Kidney (tissue), 14 donors: ENCODE measurements around the gene UBIAD1. TPM values are rescaled to one million over a fixed set of nuclear protein-coding genes. Genes with fewer than 3 reads are reported as not detected.

Experiments
- DNase-seq, 5 donors: peaks; one replicate each; pipeline ENCODE4 v3.0.0-alpha.2; 2013 to 2020
- FAIRE-seq: peaks from 2 replicates; lab custom pipeline; 2012; peaks lifted over from hg19 to GRCh38; lab: Jason Lieb, UNC
- H3K27ac ChIP-seq, 2 donors: one replicate each; pipeline ENCODE4 v1.7.0; 2013; ENCODE audit warnings: low read depth in 2 of 2, low read length in 2 of 2, inconsistent platforms in 1 of 2
- H3K27me3 ChIP-seq: one replicate; pipeline ENCODE4 v1.7.1; 2013; ENCODE audit warnings: low read length, inconsistent platforms; ENCODE audit not compliant: control insufficient read depth, insufficient read depth
- H3K36me3 ChIP-seq, 3 donors: one replicate each; pipeline versions ENCODE4 v1.7.0 to v1.7.1; 2013; ENCODE audit warnings: low read length in 3 of 3, control low read depth in 1 of 3, inconsistent platforms in 1 of 3; ENCODE audit not compliant: insufficient read depth in 3 of 3, control insufficient read depth in 2 of 3
- H3K4me1 ChIP-seq, 3 donors: one replicate each; pipeline versions ENCODE4 v1.7.0 to v1.7.1; 2013; ENCODE audit warnings: low read length in 3 of 3, inconsistent platforms in 1 of 3, low read depth in 1 of 3; ENCODE audit not compliant: control insufficient read depth in 2 of 3, insufficient read depth in 2 of 3
- H3K4me3 ChIP-seq, 3 donors: one replicate each; pipeline versions ENCODE4 v1.7.0 to v1.8.1; 2013; ENCODE audit warnings: low read length in 3 of 3, control low read depth in 1 of 3, inconsistent platforms in 1 of 3
- H3K9ac ChIP-seq, 3 donors: one replicate each; pipeline versions ENCODE4 v1.7.0 to v1.7.1; 2013; ENCODE audit warnings: low read length in 3 of 3, control low read depth in 1 of 3, inconsistent platforms in 1 of 3
- H3K9me3 ChIP-seq, 3 donors: one replicate each; pipeline versions ENCODE4 v1.7.0 to v1.7.1; 2013; ENCODE audit warnings: low read length in 3 of 3, control low read depth in 1 of 3, inconsistent platforms in 1 of 3; ENCODE audit not compliant: control insufficient read depth in 2 of 3, insufficient read depth in 1 of 3
- CTCF ChIP-seq: IDR thresholded peaks from 3 replicates; pipeline ENCODE4 v1.5.1; 2012; ENCODE audit warnings: mild to moderate bottlenecking, moderate library complexity, borderline replicate concordance; ENCODE audit not compliant: insufficient read depth; ENCODE audit errors: extremely low read depth
- intact Hi-C: fragments of 100-400 bp; cut with DNase I; formaldehyde crosslinking; loops from one replicate; pipeline ENCODE4 v1.11.1; 2022
- polyA plus RNA-seq: library from polyadenylated mRNA; stranded (reverse); fragments of 350-450 nt; fragmentation: Illumina TruSeq; extraction: RNeasy Lipid Tissue Mini Kit (QIAGEN cat#74804); gene quantifications from one replicate; pipeline ENCODE4 v1.2.3, GENCODE V29; 2014; ENCODE audit warnings: low read depth, low replicate concordance; ENCODE audit not compliant: insufficient read depth
- total RNA-seq: library from RNA; stranded (reverse); fragmentation: NEBNext Ultra II Directional; extraction: Animal tissue kit (Norgen Biotek cat#: 25700); gene quantifications from one replicate; pipeline ENCODE4 v1.2.1, GENCODE V29; 2021
- donor health status: control.
- donor health status: control.
- donor health status: control.
- donor health status: control.
- donor health status: control.
- donor health status: DM: yes; HTN: yes; CAD: no.
- donor health status: Normal renal cell carcinoma (clear cell type).

The UBIAD1 gene
- total and polyA plus RNA-seq, 2 donors from 2014 or later, result 5.6 to 14.0 TPM

GRCh38 chr1:11284784-11285183 is 11.8 kb downstream of the UBIAD1 start:
- H3K27ac ChIP-seq, result no peak overlapping the region
- peaks cover 4 to 14% (median 12%) of the 10 kb centered on the region in 3 donors for H3K36me3 ChIP-seq
- no peak for TF ChIP-seq CTCF
- H3K27me3 ChIP-seq, result no peaks in the 10 kb centered on the region
- FAIRE-seq (no peak), DNase-seq (no peak)
- no peak overlapping the region for H3K4me3 ChIP-seq
- intact Hi-C loops, result no loop called here
- no peaks in the 10 kb centered on the region for H3K9me3 ChIP-seq
- peaks cover 0 to 3% (median 0%) of the 10 kb centered on the region in 3 donors for H3K4me1 ChIP-seq
- no peak overlapping the region for H3K9ac ChIP-seq

GRCh38 chr1:11285883-11286734 is 13.1 kb downstream of the UBIAD1 start:
- H3K27me3 ChIP-seq, result no peaks in the 10 kb centered on the region
- TF ChIP-seq CTCF, result peak; percentile 20
- H3K4me3 ChIP-seq, result no peak overlapping the region
- FAIRE-seq (no peak), DNase-seq (peak in 2 of 5 donors; percentile 31)
- H3K9ac ChIP-seq, result no peak overlapping the region
- H3K36me3 ChIP-seq, result peaks cover 2 to 14% (median 12%) of the 10 kb centered on the region in 3 donors
- no peaks in the 10 kb centered on the region for H3K9me3 ChIP-seq
- peaks cover 0 to 2% (median 0%) of the 10 kb centered on the region in 3 donors for H3K4me1 ChIP-seq
- intact Hi-C loops, result no loop called here
- H3K27ac ChIP-seq, result no peak overlapping the region

GRCh38 chr1:11286735-11287410 is 13.9 kb downstream of the UBIAD1 start:
- Histone ChIP-seq H3K27ac (no peak overlapping the region), H3K4me1 (no peaks in the 10 kb centered on the region), H3K36me3 (peaks cover 2 to 14% (median 12%) of the 10 kb centered on the region in 3 donors), H3K9me3 (no peaks in the 10 kb centered on the region), H3K4me3 (no peak overlapping the region), H3K9ac (no peak overlapping the region), H3K27me3 (no peaks in the 10 kb centered on the region)
- FAIRE-seq (no peak), DNase-seq (no peak)
- no peak for TF ChIP-seq CTCF
- intact Hi-C loops, result no loop called here
